Measurements from ENCODE around the gene MINK1. TPM values are rescaled to one million over a fixed set of nuclear protein-coding genes. Genes with fewer than 3 reads are reported as not detected.
"Not testable (repeated sequence)": the region's sequence is repeated elsewhere in the genome, so short reads cannot be mapped to it uniquely, and the experiment has no call there.

MINK1 gene
- total RNA-seq, 1 donor from 2014 or later: 58.4 TPM

GRCh38 chr17:4901108-4901647 is 68.0 kb downstream of the MINK1 start:
- no peak for DNase-seq (ENCODE audit: low read depth)
- no peak for FAIRE-seq
- H3K36me3 ChIP-seq (ENCODE audit: control insufficient read depth, insufficient read depth, low read length): peaks cover 10% of the 10 kb centered on the region
- TF ChIP-seq, protein P1, sequence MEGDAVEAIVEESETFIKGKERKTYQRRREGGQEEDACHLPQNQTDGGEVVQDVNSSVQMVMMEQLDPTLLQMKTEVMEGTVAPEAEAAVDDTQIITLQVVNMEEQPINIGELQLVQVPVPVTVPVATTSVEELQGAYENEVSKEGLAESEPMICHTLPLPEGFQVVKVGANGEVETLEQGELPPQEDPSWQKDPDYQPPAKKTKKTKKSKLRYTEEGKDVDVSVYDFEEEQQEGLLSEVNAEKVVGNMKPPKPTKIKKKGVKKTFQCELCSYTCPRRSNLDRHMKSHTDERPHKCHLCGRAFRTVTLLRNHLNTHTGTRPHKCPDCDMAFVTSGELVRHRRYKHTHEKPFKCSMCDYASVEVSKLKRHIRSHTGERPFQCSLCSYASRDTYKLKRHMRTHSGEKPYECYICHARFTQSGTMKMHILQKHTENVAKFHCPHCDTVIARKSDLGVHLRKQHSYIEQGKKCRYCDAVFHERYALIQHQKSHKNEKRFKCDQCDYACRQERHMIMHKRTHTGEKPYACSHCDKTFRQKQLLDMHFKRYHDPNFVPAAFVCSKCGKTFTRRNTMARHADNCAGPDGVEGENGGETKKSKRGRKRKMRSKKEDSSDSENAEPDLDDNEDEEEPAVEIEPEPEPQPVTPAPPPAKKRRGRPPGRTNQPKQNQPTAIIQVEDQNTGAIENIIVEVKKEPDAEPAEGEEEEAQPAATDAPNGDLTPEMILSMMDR (IDR thresholded peaks at IDR 0.05; ENCODE audit: insufficient read depth, low read length, severe bottlenecking): no peak
- no peak overlapping the region for H3K4me3 ChIP-seq (ENCODE audit: low read depth, low read length)
- H3K27me3 ChIP-seq (ENCODE audit: control insufficient read depth, insufficient read depth, low read length): no peaks in the 10 kb centered on the region

GRCh38 chr17:4901648-4902344 is 68.7 kb downstream of the MINK1 start:
- H3K4me3 ChIP-seq (ENCODE audit: low read depth, low read length): no peak overlapping the region
- TF ChIP-seq, protein P1 (IDR thresholded peaks at IDR 0.05; ENCODE audit: insufficient read depth, low read length, severe bottlenecking): no peak
- FAIRE-seq: no peak

DNA sequence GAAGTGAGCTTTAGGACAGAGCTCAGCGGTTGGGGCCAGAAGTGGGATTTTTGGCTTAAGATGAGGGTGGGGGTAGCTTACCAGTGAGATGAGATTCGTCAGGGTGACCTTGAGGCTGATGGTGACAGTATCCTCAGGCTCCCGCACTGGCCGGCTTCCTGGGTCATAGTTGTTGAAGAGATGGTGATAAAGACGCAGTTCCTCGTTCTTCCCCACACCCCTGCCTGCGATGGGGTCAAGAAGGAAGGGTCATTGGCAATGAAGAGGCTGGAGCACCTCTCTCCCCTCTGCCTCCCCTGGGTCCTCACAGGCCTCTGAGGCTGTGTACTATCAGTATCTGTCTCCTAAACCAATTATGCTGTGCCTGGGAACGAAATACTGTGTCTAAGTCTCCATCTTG is 69.4 kb downstream of the MINK1 start:
- Histone ChIP-seq H3K4me3 (ENCODE audit: low read depth, low read length) (no peak overlapping the region), H3K36me3 (ENCODE audit: control insufficient read depth, insufficient read depth, low read length) (no peaks in the 10 kb centered on the region), H3K27me3 (ENCODE audit: control insufficient read depth, insufficient read depth, low read length) (no peaks in the 10 kb centered on the region)
- DNase-seq (ENCODE audit: low read depth) (no peak), FAIRE-seq (peak; percentile 73)
- TF ChIP-seq, protein P1 (IDR thresholded peaks at IDR 0.05; ENCODE audit: insufficient read depth, low read length, severe bottlenecking): no peak

More at GRCh38 chr17:4901648-4902344, 68.7 kb downstream of the MINK1 start:
- Histone ChIP-seq H3K36me3 (ENCODE audit: control insufficient read depth, insufficient read depth, low read length) (peaks cover 5% of the 10 kb centered on the region), H3K27me3 (ENCODE audit: control insufficient read depth, insufficient read depth, low read length) (no peaks in the 10 kb centered on the region)
- no peak for DNase-seq (ENCODE audit: low read depth)

GRCh38 chr17:4903051-4903818 is 70.1 kb downstream of the MINK1 start, which contains the start of gene CHRNE:
TSS of gene CHRNE (minus strand) at chr17:4903098. CDS start at chr17:4903063, 35 bp downstream.
- no peaks in the 10 kb centered on the region for H3K27me3 ChIP-seq (ENCODE audit: control insufficient read depth, insufficient read depth, low read length)
- FAIRE-seq (no peak), DNase-seq (ENCODE audit: low read depth) (peak; percentile 85)
- H3K4me3 ChIP-seq (ENCODE audit: low read depth, low read length): no peak within 1 kb of the TSS
- TF ChIP-seq, protein P1 (IDR thresholded peaks at IDR 0.05; ENCODE audit: insufficient read depth, low read length, severe bottlenecking): peak; percentile 82
- no peaks in the 10 kb centered on the region for H3K36me3 ChIP-seq (ENCODE audit: control insufficient read depth, insufficient read depth, low read length)

- not testable (repeated sequence) for H3K27me3 ChIP-seq (ENCODE audit: control insufficient read depth, insufficient read depth, low read length); H3K36me3 ChIP-seq (ENCODE audit: control insufficient read depth, insufficient read depth, low read length); DNase-seq (ENCODE audit: low read depth); FAIRE-seq; H3K4me3 ChIP-seq (ENCODE audit: low read depth, low read length)
Measured at GRCh38 chr17:4906642-4907041, 73.5 kb downstream of the MINK1 start.

DNA sequence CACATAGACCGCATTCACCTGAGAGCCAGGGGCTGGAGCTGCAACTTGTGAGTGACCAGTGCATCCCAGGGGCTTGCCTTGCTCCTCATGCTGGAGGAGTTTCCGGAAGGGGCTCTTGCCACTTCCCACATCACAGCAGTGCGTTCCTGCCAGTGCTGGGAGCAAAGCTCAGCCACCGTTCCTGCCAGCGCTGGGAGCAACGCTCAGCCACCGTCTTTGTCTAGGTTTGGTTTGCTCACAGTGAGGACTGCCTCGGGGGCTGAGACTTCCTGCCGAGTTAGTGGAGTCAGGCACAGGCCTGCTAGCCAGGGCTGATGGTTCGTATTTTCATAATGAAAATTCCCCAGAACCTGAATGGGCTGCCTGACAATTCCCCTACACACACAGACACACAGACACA is 75.2 kb downstream of the MINK1 start:
- Histone ChIP-seq H3K36me3 (ENCODE audit: control insufficient read depth, insufficient read depth, low read length) (no peaks in the 10 kb centered on the region), H3K27me3 (ENCODE audit: control insufficient read depth, insufficient read depth, low read length) (no peaks in the 10 kb centered on the region), H3K4me3 (ENCODE audit: low read depth, low read length) (no peak overlapping the region)
- TF ChIP-seq, protein P1 (IDR thresholded peaks at IDR 0.05; ENCODE audit: insufficient read depth, low read length, severe bottlenecking): no peak
- DNase-seq (ENCODE audit: low read depth): peak; percentile 78
- FAIRE-seq: no peak
